NCI-H1092 treated with DMSO at 0.1 percent for 48 hours (cell line): ENCODE measurements around the gene DR1.

ENCODE experiments used
- DNase-seq: peaks from one replicate; lab custom pipeline; 2025; lab: John Stamatoyannopoulos, UW

Gene DR1

GRCh38 chr1:93345633-93346420, at the start of gene DR1:
DR1 (plus strand) TSS chr1:93345907; CDS start chr1:93346646, 739 bp downstream.
- DNase-seq = peak; percentile 81

GRCh38 chr1:93296555-93297154, 49.1 kb upstream of the DR1 start:
- no peak for DNase-seq

GRCh38 chr1:93301131-93301530, 44.6 kb upstream of the DR1 start:
- DNase-seq = no peak

- DNase-seq = no peak
These were observed 43.6 kb upstream of the DR1 start for GRCh38 chr1:93302078-93302477.

- DNase-seq = peak; percentile 60
These were observed 41.0 kb upstream of the DR1 start for GRCh38 chr1:93304716-93305138.

- no peak for DNase-seq
These were observed 38.8 kb upstream of the DR1 start for GRCh38 chr1:93306920-93307319.

GRCh38 chr1:93313026-93313425, 32.7 kb upstream of the DR1 start:
- DNase-seq = no peak

- DNase-seq = no peak
These were observed 28.5 kb upstream of the DR1 start for GRCh38 chr1:93317207-93317606.

GRCh38 chr1:93317943-93318342, 27.8 kb upstream of the DR1 start:
- no peak for DNase-seq

GRCh38 chr1:93321720-93322119, 24.0 kb upstream of the DR1 start:
- no peak for DNase-seq

- DNase-seq = no peak
These were observed 23.4 kb upstream of the DR1 start for GRCh38 chr1:93322349-93322748.

- DNase-seq = no peak
These were observed 22.4 kb upstream of the DR1 start for GRCh38 chr1:93323185-93323820.

- no peak for DNase-seq
These were observed 20.9 kb upstream of the DR1 start for GRCh38 chr1:93324486-93325464.

- no peak for DNase-seq
These were observed 16.6 kb upstream of the DR1 start for GRCh38 chr1:93328809-93329760.

GRCh38 chr1:93330196-93330595, 15.5 kb upstream of the DR1 start:
- no peak for DNase-seq

- no peak for DNase-seq
These were observed 15.1 kb upstream of the DR1 start for GRCh38 chr1:93330617-93331016.

GRCh38 chr1:93331412-93331811, 14.3 kb upstream of the DR1 start:
- no peak for DNase-seq

- DNase-seq = no peak
These were observed 13.3 kb upstream of the DR1 start for GRCh38 chr1:93332368-93332767.

GRCh38 chr1:93338387-93339146, 7.1 kb upstream of the DR1 start:
- no peak for DNase-seq

- DNase-seq = no peak
These were observed 6.5 kb upstream of the DR1 start for GRCh38 chr1:93339171-93339697.
